Stomach (tissue), 9 donors: ENCODE data around the gene UCK2. TPM values are rescaled to one million over a fixed set of nuclear protein-coding genes. Genes with fewer than 3 reads are reported as not detected.

Experiments used
- DNase-seq, 2 donors: peaks; one replicate each; pipeline versions ENCODE4 v3.0.0 to v3.0.0-alpha.2; 2013 to 2019
- H3K27ac ChIP-seq, 5 donors: fragments of 200-600 bp in 4 of 5; sonication (generic) in 4 of 5; one replicate each; pipeline ENCODE4 v1.5.1; 2013 to 2019; ENCODE audit warnings: mild to moderate bottlenecking in 1 of 5, moderate library complexity in 1 of 5
- H3K27me3 ChIP-seq, 3 donors: fragments of 200-600 bp; sonication (generic); one replicate each; pipeline ENCODE4 v1.5.1; 2017 to 2019; ENCODE audit warnings: mixed run types in 1 of 3
- H3K36me3 ChIP-seq, 4 donors: fragments of 200-600 bp; sonication (generic); 1 replicate in 3 of 4; 2 replicates in 1 of 4; pipeline ENCODE4 v1.5.1; 2016 to 2019
- H3K4me1 ChIP-seq, 4 donors: fragments of 200-600 bp; sonication (generic); one replicate each; pipeline ENCODE4 v1.5.1; 2016 to 2019
- H3K4me3 ChIP-seq, 4 donors: fragments of 200-600 bp; sonication (generic) in 3 of 4; one replicate each; pipeline ENCODE4 v1.5.1; 2016 to 2019; ENCODE audit warnings: mild to moderate bottlenecking in 1 of 4
- H3K9me3 ChIP-seq, 4 donors: fragments of 200-600 bp; sonication (generic); one replicate each; pipeline ENCODE4 v1.5.1; 2016 to 2019
- EP300 ChIP-seq: sonication (generic); formaldehyde crosslinking; IDR thresholded peaks from one replicate; pipeline ENCODE4 v1.6.1; 2017; ENCODE audit warnings: antibody characterized with exemption
- POLR2A ChIP-seq, 4 donors: fragments of 450-650 bp; IDR thresholded peaks; one replicate each; pipeline ENCODE4 v1.6.1; 2016; ENCODE audit warnings: antibody characterized with exemption in 4 of 4, control low read depth in 2 of 4, mild to moderate bottlenecking in 1 of 4, moderate library complexity in 1 of 4
- POLR2AphosphoS5 ChIP-seq, 3 donors: sonication (generic); formaldehyde crosslinking; IDR thresholded peaks; one replicate each; pipeline ENCODE4 v1.6.1; 2016; ENCODE audit warnings: antibody characterized with exemption in 3 of 3
- WGBS, 5 donors: extraction: QIAGEN DNeasy Blood & Tissue Kit in 3 of 5; methylation state at CpG; one replicate each; pipeline versions ENCODE4 v1.1.5 to v1.1.7; 2013 to 2018; 5-methylcytosine and 5-hydroxymethylcytosine counted together
- intact Hi-C: fragments of 100-400 bp; cut with DNase I; formaldehyde crosslinking; loops from one replicate; pipeline ENCODE4 v1.15.1; 2023; ENCODE audit warnings: low total_unique reads
- polyA plus RNA-seq, 3 donors: library from polyadenylated mRNA; stranded (reverse); fragments of 200-250 nt; gene quantifications; one replicate each; pipeline ENCODE4 v1.2.3, GENCODE V29; 2013
- total RNA-seq, 5 donors: library from RNA; depleted of rRNA; stranded (reverse); fragments of >200 nt; gene quantifications; one replicate each; pipeline versions ENCODE4 v1.1.0 to v1.2.3, GENCODE V29; 2014 to 2016
- TF ChIP-seq, protein P1 (sequence below), 7 experiments: fragments of 450-650 bp in 4 of 7; fragments of 200-600 bp in 3 of 7; sonication (generic) in 3 of 7; IDR thresholded peaks; one replicate each; pipeline ENCODE4 v1.5.1; 2016 to 2019; ENCODE audit warnings: antibody characterized with exemption in 7 of 7, control low read depth in 2 of 7, mild to moderate bottlenecking in 1 of 7
- donor health status: healthy with polysubstance abuse.
- donor health status: Bipolar disorder and iron deficiency.
- donor health status: healthy.

Gene UCK2
- total and polyA plus RNA-seq, 8 donors = 12.3 to 72.8 (median 30.3) TPM

DNA sequence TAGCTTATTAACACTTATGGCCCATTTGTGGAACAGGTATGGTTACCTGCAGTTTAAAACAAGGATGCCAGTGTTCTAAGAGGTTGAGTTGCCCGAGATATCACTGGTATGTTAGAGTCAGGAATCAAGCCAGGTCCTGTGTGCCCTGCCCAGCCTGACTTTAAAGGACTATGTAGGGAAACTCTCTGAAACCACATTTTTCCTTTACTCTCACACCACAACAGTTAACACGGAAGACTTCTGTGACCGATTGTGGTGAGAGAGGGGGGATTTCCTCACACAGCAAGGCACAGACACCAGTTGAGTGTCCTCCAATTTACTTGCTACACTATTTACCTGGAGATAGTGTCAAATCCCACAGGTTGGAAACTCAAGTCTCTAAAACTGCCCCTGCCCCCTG is 47.8 kb downstream of the UCK2 start:
- intact Hi-C loops = no loop called here
- H3K4me3 ChIP-seq = peak overlapping the region in 1 of 4 donors; percentile 2
- DNase-seq = peak; percentile 56 to 59
- H3K9me3 ChIP-seq = no peaks in the 10 kb centered on the region
- TF ChIP-seq POLR2A (IDR thresholded peaks at IDR 0.05) (no peak), POLR2AphosphoS5 (IDR thresholded peaks at IDR 0.05) (peak in 1 of 3 donors; percentile 50)
- H3K27ac ChIP-seq = peak overlapping the region; percentile 73 to 88 (median 80)
- H3K36me3 ChIP-seq = no peaks in the 10 kb centered on the region
- 21 to 43% (median 26%) methylated on average over 3 of the region's 3 CpGs for WGBS, 5 donors
- peaks cover 0 to 58% (median 35%) of the 10 kb centered on the region in 4 donors for H3K4me1 ChIP-seq
- H3K27me3 ChIP-seq = no peaks in the 10 kb centered on the region

DNA sequence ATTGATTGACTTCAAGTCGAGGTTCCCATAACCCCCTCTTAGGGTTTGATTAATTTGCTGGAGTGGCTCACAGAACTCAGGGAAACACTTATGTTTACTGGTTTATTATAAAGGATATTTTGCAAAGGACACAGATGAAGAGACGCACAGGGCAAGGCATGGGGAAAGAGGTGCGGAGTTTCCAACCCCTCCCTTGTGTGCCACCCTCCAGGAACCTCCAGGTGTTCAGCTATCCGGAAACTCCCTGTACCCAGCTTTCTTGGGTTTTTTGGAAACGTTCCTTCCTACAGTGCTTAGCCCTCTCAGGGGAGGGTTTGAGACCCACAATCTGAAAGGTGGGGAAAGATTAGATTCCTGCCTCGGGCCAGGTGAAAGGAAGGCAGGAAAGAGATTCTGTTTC is 48.2 kb downstream of the UCK2 start:
- Histone ChIP-seq H3K9me3 (no peaks in the 10 kb centered on the region), H3K27me3 (no peaks in the 10 kb centered on the region), H3K4me1 (peaks cover 0 to 62% (median 32%) of the 10 kb centered on the region in 4 donors), H3K27ac (peak overlapping the region; percentile 73 to 88 (median 80)), H3K4me3 (peak overlapping the region in 1 of 4 donors; percentile 2), H3K36me3 (no peaks in the 10 kb centered on the region)
- DNase-seq = no peak
- 21 to 43% (median 39%) methylated on average over 6 of the region's 6 CpGs for WGBS, 5 donors
- intact Hi-C loops = no loop called here
- TF ChIP-seq POLR2A (IDR thresholded peaks at IDR 0.05) (no peak), EP300 (no peak), POLR2AphosphoS5 (IDR thresholded peaks at IDR 0.05) (peak in 1 of 3 donors; percentile 13)
- TF ChIP-seq, protein P1, sequence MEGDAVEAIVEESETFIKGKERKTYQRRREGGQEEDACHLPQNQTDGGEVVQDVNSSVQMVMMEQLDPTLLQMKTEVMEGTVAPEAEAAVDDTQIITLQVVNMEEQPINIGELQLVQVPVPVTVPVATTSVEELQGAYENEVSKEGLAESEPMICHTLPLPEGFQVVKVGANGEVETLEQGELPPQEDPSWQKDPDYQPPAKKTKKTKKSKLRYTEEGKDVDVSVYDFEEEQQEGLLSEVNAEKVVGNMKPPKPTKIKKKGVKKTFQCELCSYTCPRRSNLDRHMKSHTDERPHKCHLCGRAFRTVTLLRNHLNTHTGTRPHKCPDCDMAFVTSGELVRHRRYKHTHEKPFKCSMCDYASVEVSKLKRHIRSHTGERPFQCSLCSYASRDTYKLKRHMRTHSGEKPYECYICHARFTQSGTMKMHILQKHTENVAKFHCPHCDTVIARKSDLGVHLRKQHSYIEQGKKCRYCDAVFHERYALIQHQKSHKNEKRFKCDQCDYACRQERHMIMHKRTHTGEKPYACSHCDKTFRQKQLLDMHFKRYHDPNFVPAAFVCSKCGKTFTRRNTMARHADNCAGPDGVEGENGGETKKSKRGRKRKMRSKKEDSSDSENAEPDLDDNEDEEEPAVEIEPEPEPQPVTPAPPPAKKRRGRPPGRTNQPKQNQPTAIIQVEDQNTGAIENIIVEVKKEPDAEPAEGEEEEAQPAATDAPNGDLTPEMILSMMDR (IDR thresholded peaks at IDR 0.05) = no peak

DNA sequence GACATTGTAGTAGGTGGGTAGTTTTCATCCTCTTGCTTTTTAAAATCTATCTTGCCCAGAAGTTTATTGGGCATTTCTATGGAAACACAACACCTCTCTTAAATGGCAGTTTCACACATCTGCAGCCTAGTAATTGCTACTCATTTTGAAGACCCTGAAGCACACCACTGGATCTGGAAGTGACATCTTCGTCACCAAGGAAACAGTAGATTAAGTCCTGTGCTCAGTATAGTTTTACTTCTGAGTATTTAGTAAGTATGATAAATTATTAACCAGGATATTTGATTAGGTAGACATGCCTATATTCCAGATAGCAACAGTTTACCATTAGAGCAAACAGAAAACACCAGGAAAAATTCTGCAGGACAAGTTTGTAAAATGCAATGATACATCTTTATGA is 48.7 kb downstream of the UCK2 start:
- Histone ChIP-seq H3K4me3 (no peak overlapping the region), H3K36me3 (no peaks in the 10 kb centered on the region), H3K9me3 (no peaks in the 10 kb centered on the region), H3K4me1 (peaks cover 0 to 59% (median 27%) of the 10 kb centered on the region in 4 donors), H3K27me3 (no peaks in the 10 kb centered on the region), H3K27ac (peak overlapping the region in 4 of 5 donors; percentile 73 to 88 (median 80))
- 28 to 67% (median 43%) methylated on average over 1 of the region's 1 CpG for whole genome bisulfite sequencing, 5 donors
- intact Hi-C loops = no loop called here
- peak in 1 of 2 donors; percentile 45 for DNase-seq
- TF ChIP-seq, protein P1 (IDR thresholded peaks at IDR 0.05) = no peak
- TF ChIP-seq POLR2AphosphoS5 (IDR thresholded peaks at IDR 0.05) = no peak
- TF ChIP-seq POLR2A (IDR thresholded peaks at IDR 0.05) = no peak
- no peak for TF ChIP-seq EP300

DNA sequence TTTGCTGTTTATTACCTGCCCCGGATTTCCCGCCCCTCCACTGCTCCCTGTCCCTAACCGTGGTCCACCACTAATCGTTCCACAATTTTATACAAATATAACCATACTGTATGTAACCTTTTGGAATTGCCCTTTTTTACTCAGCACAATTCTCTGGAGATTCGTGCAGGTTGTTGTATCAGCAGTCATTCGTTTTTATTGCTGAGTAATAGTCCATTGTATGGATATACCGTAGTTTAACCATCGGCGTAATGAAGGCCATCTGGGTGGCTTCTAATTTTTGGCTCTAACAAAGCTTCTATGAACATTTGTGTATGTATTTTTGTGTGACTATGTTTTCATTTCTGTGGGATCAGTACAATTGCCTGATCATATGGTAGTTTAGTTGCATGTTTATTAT is 50.0 kb downstream of the UCK2 start:
- WGBS, 5 donors = 93 to 97% (median 95%) methylated on average over 9 of the region's 9 CpGs
- Histone ChIP-seq H3K9me3 (no peaks in the 10 kb centered on the region), H3K27ac (peak overlapping the region in 4 of 5 donors; percentile 5 to 88 (median 53)), H3K4me3 (no peak overlapping the region), H3K27me3 (no peaks in the 10 kb centered on the region), H3K36me3 (no peaks in the 10 kb centered on the region), H3K4me1 (peaks cover 0 to 61% (median 29%) of the 10 kb centered on the region in 4 donors)
- intact Hi-C loops = no loop called here
- TF ChIP-seq EP300 = no peak
- no peak for TF ChIP-seq POLR2AphosphoS5 (IDR thresholded peaks at IDR 0.05)
- TF ChIP-seq, protein P1 (IDR thresholded peaks at IDR 0.05) = no peak
- no peak for TF ChIP-seq POLR2A (IDR thresholded peaks at IDR 0.05)
- DNase-seq = no peak

DNA sequence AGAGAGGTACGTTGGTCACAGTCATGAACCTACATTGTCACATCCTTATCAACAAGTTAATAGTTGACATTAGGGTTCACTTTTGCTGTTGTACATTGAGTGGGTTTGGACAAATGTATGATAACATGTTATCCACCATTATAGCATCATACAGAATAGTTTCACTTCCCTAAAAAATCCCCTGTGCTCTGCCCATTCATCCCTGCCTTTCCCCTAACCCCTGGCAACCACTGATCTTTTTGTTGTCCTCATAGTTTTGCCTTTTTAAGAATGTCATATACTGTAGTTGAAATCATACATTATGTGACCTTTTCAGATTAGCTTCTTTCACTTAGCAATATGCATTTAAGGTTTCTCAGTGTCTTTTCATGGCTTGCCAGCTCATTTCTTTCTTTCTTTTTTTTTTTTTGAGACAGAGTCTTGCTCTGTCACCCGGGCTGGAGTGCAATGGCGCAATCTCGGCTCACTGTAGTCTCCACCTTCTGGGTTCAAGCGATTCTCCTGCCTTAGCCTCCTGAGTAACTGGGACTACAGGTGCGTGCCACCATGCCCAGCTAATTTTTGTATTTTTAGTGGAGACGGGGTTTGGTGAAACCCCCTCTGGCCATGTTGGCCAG is 50.6 kb downstream of the UCK2 start:
- intact Hi-C loops = no loop called here
- 81 to 85% (median 82%) methylated on average over 7 of the region's 7 CpGs for WGBS, 5 donors

More for the DNA sequence above, 50.6 kb downstream of the UCK2 start:
- peak overlapping the region in 4 of 5 donors; percentile 5 to 88 (median 64) for H3K27ac ChIP-seq
- no peak for DNase-seq
- TF ChIP-seq EP300 = no peak
- H3K4me3 ChIP-seq = no peak overlapping the region
- no peaks in the 10 kb centered on the region for H3K9me3 ChIP-seq
- H3K4me1 ChIP-seq = peaks cover 0 to 63% (median 30%) of the 10 kb centered on the region in 4 donors
- no peaks in the 10 kb centered on the region for H3K27me3 ChIP-seq
- no peaks in the 10 kb centered on the region for H3K36me3 ChIP-seq
